ENCODE data around the gene FREY1. TPM values are rescaled to one million over a fixed set of nuclear protein-coding genes. Genes with fewer than 3 reads are reported as not detected.

Gene FREY1
- total and polyA plus RNA-seq, 2 of the 13 experiments (the other 11 are each of a cell fraction or from before 2014, with no cell fraction given), result 0.44 to 0.73 TPM

DNA sequence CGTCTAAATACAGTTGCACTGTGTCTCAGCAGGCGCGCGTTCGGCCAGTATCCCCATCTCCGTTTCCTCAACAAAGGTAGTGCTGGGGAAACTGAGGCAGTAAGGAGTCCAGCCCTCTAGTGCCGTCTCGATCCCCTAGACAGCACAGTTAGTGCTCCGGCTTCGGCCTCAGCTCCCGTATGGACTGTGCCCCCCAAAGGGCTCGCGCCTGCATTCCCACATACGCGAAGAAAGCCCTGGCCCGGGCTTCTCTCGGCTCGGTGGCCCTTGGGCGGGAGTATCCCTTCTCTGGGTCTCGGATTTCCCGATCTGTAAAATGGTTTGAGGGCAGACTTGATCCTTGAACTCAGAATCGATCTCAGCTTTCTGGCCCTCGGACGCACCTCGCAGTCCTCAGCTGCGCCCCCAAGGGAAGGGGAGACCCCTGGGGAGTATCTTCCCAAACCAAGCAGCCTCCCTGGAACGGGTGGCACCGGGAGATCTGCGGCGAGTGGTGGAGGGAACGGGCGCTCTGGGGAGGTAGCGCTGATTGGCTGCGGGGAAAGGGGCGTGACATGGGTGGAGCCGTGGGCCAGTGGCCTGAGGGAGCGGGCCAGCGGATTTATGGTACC lies 11.4 kb upstream of the FREY1 start (continued):
- TF ChIP-seq, protein P1, sequence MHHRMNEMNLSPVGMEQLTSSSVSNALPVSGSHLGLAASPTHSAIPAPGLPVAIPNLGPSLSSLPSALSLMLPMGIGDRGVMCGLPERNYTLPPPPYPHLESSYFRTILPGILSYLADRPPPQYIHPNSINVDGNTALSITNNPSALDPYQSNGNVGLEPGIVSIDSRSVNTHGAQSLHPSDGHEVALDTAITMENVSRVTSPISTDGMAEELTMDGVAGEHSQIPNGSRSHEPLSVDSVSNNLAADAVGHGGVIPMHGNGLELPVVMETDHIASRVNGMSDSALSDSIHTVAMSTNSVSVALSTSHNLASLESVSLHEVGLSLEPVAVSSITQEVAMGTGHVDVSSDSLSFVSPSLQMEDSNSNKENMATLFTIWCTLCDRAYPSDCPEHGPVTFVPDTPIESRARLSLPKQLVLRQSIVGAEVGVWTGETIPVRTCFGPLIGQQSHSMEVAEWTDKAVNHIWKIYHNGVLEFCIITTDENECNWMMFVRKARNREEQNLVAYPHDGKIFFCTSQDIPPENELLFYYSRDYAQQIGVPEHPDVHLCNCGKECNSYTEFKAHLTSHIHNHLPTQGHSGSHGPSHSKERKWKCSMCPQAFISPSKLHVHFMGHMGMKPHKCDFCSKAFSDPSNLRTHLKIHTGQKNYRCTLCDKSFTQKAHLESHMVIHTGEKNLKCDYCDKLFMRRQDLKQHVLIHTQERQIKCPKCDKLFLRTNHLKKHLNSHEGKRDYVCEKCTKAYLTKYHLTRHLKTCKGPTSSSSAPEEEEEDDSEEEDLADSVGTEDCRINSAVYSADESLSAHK (CRISPR knock-in tag; IDR thresholded peaks at IDR 0.05; ENCODE audit: borderline replicate concordance), result no peak
- TF ChIP-seq ZNF616 (CRISPR knock-in tag; IDR thresholded peaks at IDR 0.05; ENCODE audit: low read depth) (0 out of 2 replicates have a peak, but pooled peaks have one; percentile 20), ZNF629 (CRISPR knock-in tag; conservative IDR thresholded peaks at IDR 0.05) (peak; percentile 63; the same call in 1 of the 2 replicates), ZBTB42 (CRISPR knock-in tag; IDR thresholded peaks at IDR 0.05) (0 out of 2 replicates have a peak, but pooled peaks have one; percentile 4), RBFOX2 (IDR thresholded peaks at IDR 0.05; ENCODE audit: low read depth, low read length) (peak; percentile 57), RCOR2 (CRISPR knock-in tag; IDR thresholded peaks at IDR 0.05) (0 out of 2 replicates have a peak, but pooled peaks have one; percentile 28)
- TF ChIP-seq, protein P2, sequence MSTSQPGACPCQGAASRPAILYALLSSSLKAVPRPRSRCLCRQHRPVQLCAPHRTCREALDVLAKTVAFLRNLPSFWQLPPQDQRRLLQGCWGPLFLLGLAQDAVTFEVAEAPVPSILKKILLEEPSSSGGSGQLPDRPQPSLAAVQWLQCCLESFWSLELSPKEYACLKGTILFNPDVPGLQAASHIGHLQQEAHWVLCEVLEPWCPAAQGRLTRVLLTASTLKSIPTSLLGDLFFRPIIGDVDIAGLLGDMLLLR (CRISPR knock-in tag; IDR thresholded peaks at IDR 0.05), result 0 out of 2 replicates have a peak, but pooled peaks have one; percentile 31
- TF ChIP-seq, protein P3, sequence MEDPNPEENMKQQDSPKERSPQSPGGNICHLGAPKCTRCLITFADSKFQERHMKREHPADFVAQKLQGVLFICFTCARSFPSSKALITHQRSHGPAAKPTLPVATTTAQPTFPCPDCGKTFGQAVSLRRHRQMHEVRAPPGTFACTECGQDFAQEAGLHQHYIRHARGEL (CRISPR knock-in tag; IDR thresholded peaks at IDR 0.05), result 0 out of 2 replicates have a peak, but pooled peaks have one; percentile 80
